ENCODE measurements around the gene KANK2. TPM values are rescaled to one million over a fixed set of nuclear protein-coding genes. Genes with fewer than 3 reads are reported as not detected.

Gene KANK2
- polyA plus RNA-seq, 1 donor from 2014 or later, result 0.25 TPM

Other genes starting within 250 kb of the KANK2 start
- gene SMARCA4, start 236.5 kb downstream of the KANK2 start, polyA plus RNA-seq, result 97.3 and 116 TPM in 2 replicates
- 23.2 and 26.4 TPM in 2 replicates for gene LDLR, start 108.1 kb downstream of the KANK2 start, polyA plus RNA-seq
- 0.40 and 2.5 TPM in 2 replicates for gene SPC24, start 41.8 kb downstream of the KANK2 start, polyA plus RNA-seq
- gene ANGPTL8, start 42.1 kb upstream of the KANK2 start, polyA plus RNA-seq, result not detected in 2 replicates
- 0.48 TPM in 1 of 2 replicates, not detected in the other for gene DOCK6, start 65.0 kb upstream of the KANK2 start, polyA plus RNA-seq
- not detected in 2 replicates for gene TSPAN16, start 98.6 kb upstream of the KANK2 start, polyA plus RNA-seq
- gene RAB3D, start 142.1 kb upstream of the KANK2 start, polyA plus RNA-seq, result 16.7 and 19.3 TPM in 2 replicates
- 113 and 136 TPM in 2 replicates for gene TMEM205, start 148.7 kb upstream of the KANK2 start, polyA plus RNA-seq
- 2.4 TPM in 1 of 2 replicates, not detected in the other for gene CCDC159, start 149.0 kb upstream of the KANK2 start, polyA plus RNA-seq
- 44.1 and 47.6 TPM in 2 replicates for gene PLPPR2, start 157.9 kb upstream of the KANK2 start, polyA plus RNA-seq
- gene SWSAP1, start 177.1 kb upstream of the KANK2 start, polyA plus RNA-seq, result 2.1 and 2.4 TPM in 2 replicates
- 3.1 and 5.8 TPM in 2 replicates for gene EPOR, start 186.8 kb upstream of the KANK2 start, polyA plus RNA-seq
- gene RGL3, start 221.8 kb upstream of the KANK2 start, polyA plus RNA-seq, result not detected in 2 replicates
- 3.4 and 5.4 TPM in 2 replicates for gene ODAD3, start 237.6 kb upstream of the KANK2 start, polyA plus RNA-seq
- gene PRKCSH, start 238.1 kb upstream of the KANK2 start, polyA plus RNA-seq, result 29.6 and 70.2 TPM in 2 replicates